ENCODE results near the gene PTGES3.

- TF ChIP-seq, protein P1, sequence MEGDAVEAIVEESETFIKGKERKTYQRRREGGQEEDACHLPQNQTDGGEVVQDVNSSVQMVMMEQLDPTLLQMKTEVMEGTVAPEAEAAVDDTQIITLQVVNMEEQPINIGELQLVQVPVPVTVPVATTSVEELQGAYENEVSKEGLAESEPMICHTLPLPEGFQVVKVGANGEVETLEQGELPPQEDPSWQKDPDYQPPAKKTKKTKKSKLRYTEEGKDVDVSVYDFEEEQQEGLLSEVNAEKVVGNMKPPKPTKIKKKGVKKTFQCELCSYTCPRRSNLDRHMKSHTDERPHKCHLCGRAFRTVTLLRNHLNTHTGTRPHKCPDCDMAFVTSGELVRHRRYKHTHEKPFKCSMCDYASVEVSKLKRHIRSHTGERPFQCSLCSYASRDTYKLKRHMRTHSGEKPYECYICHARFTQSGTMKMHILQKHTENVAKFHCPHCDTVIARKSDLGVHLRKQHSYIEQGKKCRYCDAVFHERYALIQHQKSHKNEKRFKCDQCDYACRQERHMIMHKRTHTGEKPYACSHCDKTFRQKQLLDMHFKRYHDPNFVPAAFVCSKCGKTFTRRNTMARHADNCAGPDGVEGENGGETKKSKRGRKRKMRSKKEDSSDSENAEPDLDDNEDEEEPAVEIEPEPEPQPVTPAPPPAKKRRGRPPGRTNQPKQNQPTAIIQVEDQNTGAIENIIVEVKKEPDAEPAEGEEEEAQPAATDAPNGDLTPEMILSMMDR (IDR thresholded peaks at IDR 0.05; ENCODE audit: poor library complexity, severe bottlenecking), result no peak
- TF ChIP-seq, protein P2, sequence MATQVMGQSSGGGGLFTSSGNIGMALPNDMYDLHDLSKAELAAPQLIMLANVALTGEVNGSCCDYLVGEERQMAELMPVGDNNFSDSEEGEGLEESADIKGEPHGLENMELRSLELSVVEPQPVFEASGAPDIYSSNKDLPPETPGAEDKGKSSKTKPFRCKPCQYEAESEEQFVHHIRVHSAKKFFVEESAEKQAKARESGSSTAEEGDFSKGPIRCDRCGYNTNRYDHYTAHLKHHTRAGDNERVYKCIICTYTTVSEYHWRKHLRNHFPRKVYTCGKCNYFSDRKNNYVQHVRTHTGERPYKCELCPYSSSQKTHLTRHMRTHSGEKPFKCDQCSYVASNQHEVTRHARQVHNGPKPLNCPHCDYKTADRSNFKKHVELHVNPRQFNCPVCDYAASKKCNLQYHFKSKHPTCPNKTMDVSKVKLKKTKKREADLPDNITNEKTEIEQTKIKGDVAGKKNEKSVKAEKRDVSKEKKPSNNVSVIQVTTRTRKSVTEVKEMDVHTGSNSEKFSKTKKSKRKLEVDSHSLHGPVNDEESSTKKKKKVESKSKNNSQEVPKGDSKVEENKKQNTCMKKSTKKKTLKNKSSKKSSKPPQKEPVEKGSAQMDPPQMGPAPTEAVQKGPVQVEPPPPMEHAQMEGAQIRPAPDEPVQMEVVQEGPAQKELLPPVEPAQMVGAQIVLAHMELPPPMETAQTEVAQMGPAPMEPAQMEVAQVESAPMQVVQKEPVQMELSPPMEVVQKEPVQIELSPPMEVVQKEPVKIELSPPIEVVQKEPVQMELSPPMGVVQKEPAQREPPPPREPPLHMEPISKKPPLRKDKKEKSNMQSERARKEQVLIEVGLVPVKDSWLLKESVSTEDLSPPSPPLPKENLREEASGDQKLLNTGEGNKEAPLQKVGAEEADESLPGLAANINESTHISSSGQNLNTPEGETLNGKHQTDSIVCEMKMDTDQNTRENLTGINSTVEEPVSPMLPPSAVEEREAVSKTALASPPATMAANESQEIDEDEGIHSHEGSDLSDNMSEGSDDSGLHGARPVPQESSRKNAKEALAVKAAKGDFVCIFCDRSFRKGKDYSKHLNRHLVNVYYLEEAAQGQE (IDR thresholded peaks at IDR 0.05; ENCODE audit: borderline replicate concordance), result no peak
These were observed 3.2 kb downstream of the PTGES3 start for GRCh38 chr12:56684745-56685359.
